Stimulated activated naive CD8-positive, alpha-beta T cell treated with anti-CD3 and anti-CD28 coated beads, Interleukin-15, Interleukin-2, amounts not matched to agents 100 ng/mL and 50 ng/mL, for 24 hours (primary cell): ENCODE results near the gene ABHD14A.

Experiments used
- H3K27ac Mint-ChIP-seq: one replicate; pipeline ENCODE4 v1.8.0; 2021; ENCODE audit warnings: mild to moderate bottlenecking, mixed read lengths
- H3K27me3 Mint-ChIP-seq: one replicate; pipeline ENCODE4 v1.8.0; 2021; ENCODE audit warnings: mixed read lengths
- H3K36me3 Mint-ChIP-seq: one replicate; pipeline ENCODE4 v1.8.0; 2021; ENCODE audit warnings: low read depth, mixed read lengths
- H3K4me1 Mint-ChIP-seq: one replicate; pipeline ENCODE4 v1.8.0; 2021; ENCODE audit warnings: low read depth, mixed read lengths
- H3K4me3 Mint-ChIP-seq: one replicate; pipeline ENCODE4 v1.8.0; 2021; ENCODE audit warnings: mild to moderate bottlenecking, mixed read lengths
- H3K9me3 Mint-ChIP-seq: one replicate; pipeline ENCODE4 v1.8.0; 2021; ENCODE audit warnings: mixed read lengths

ABHD14A gene

GRCh38 chr3:52021489-52022268 lies 46.8 kb downstream of the ABHD14A start:
- Mint-ChIP-seq H3K27ac (no peak overlapping the region), H3K4me3 (no peak overlapping the region), H3K9me3 (no peaks in the 10 kb centered on the region), H3K4me1 (no peaks in the 10 kb centered on the region), H3K36me3 (no peaks in the 10 kb centered on the region), H3K27me3 (no peaks in the 10 kb centered on the region)

- H3K4me3 Mint-ChIP-seq = no peak overlapping the region
- no peaks in the 10 kb centered on the region for H3K9me3 Mint-ChIP-seq
- no peaks in the 10 kb centered on the region for H3K27me3 Mint-ChIP-seq
- H3K27ac Mint-ChIP-seq = no peak overlapping the region
- H3K4me1 Mint-ChIP-seq = no peaks in the 10 kb centered on the region
- H3K36me3 Mint-ChIP-seq = no peaks in the 10 kb centered on the region
Measured at GRCh38 chr3:52022323-52023100, 47.6 kb downstream of the ABHD14A start.

GRCh38 chr3:52023101-52023770 lies 48.4 kb downstream of the ABHD14A start:
- H3K27ac Mint-ChIP-seq = no peak overlapping the region

GRCh38 chr3:52023860-52024764 lies 49.2 kb downstream of the ABHD14A start:
- Mint-ChIP-seq H3K36me3 (no peaks in the 10 kb centered on the region), H3K4me3 (no peak overlapping the region), H3K27ac (no peak overlapping the region), H3K4me1 (no peaks in the 10 kb centered on the region), H3K9me3 (no peaks in the 10 kb centered on the region), H3K27me3 (no peaks in the 10 kb centered on the region)

More at GRCh38 chr3:52023101-52023770, 48.4 kb downstream of the ABHD14A start:
- Mint-ChIP-seq H3K36me3 (no peaks in the 10 kb centered on the region), H3K9me3 (no peaks in the 10 kb centered on the region), H3K4me3 (no peak overlapping the region), H3K4me1 (no peaks in the 10 kb centered on the region), H3K27me3 (no peaks in the 10 kb centered on the region)

GRCh38 chr3:52024765-52025452 lies 50.0 kb downstream of the ABHD14A start:
- Mint-ChIP-seq H3K4me3 (no peak overlapping the region), H3K36me3 (no peaks in the 10 kb centered on the region), H3K27me3 (no peaks in the 10 kb centered on the region), H3K4me1 (no peaks in the 10 kb centered on the region), H3K9me3 (no peaks in the 10 kb centered on the region), H3K27ac (no peak overlapping the region)

- Mint-ChIP-seq H3K4me3 (no peak overlapping the region), H3K4me1 (no peaks in the 10 kb centered on the region), H3K36me3 (no peaks in the 10 kb centered on the region), H3K9me3 (no peaks in the 10 kb centered on the region), H3K27me3 (no peaks in the 10 kb centered on the region), H3K27ac (no peak overlapping the region)
Measured at GRCh38 chr3:52025453-52025852, 50.6 kb downstream of the ABHD14A start.

GRCh38 chr3:52026041-52026440 lies 51.2 kb downstream of the ABHD14A start:
- H3K27me3 Mint-ChIP-seq = no peaks in the 10 kb centered on the region
- no peaks in the 10 kb centered on the region for H3K4me1 Mint-ChIP-seq
- H3K36me3 Mint-ChIP-seq = no peaks in the 10 kb centered on the region
- H3K9me3 Mint-ChIP-seq = no peaks in the 10 kb centered on the region
- no peak overlapping the region for H3K4me3 Mint-ChIP-seq
- H3K27ac Mint-ChIP-seq = no peak overlapping the region

- H3K27me3 Mint-ChIP-seq = no peaks in the 10 kb centered on the region
- H3K4me3 Mint-ChIP-seq = no peak overlapping the region
- H3K27ac Mint-ChIP-seq = no peak overlapping the region
- no peaks in the 10 kb centered on the region for H3K4me1 Mint-ChIP-seq
- no peaks in the 10 kb centered on the region for H3K36me3 Mint-ChIP-seq
- H3K9me3 Mint-ChIP-seq = no peaks in the 10 kb centered on the region
Measured at GRCh38 chr3:52028572-52028971, 53.7 kb downstream of the ABHD14A start.

GRCh38 chr3:52029053-52029452 lies 54.2 kb downstream of the ABHD14A start:
- no peak overlapping the region for H3K4me3 Mint-ChIP-seq
- H3K36me3 Mint-ChIP-seq = no peaks in the 10 kb centered on the region
- no peaks in the 10 kb centered on the region for H3K27me3 Mint-ChIP-seq
- H3K9me3 Mint-ChIP-seq = no peaks in the 10 kb centered on the region
- H3K27ac Mint-ChIP-seq = no peak overlapping the region
- no peaks in the 10 kb centered on the region for H3K4me1 Mint-ChIP-seq

- Mint-ChIP-seq H3K4me1 (no peaks in the 10 kb centered on the region), H3K4me3 (no peak overlapping the region), H3K36me3 (no peaks in the 10 kb centered on the region), H3K9me3 (no peaks in the 10 kb centered on the region), H3K27ac (no peak overlapping the region), H3K27me3 (no peaks in the 10 kb centered on the region)
Measured at GRCh38 chr3:52029535-52029934, 54.7 kb downstream of the ABHD14A start.
